Mammary epithelial cell (primary cell): ENCODE results near the gene FAAP100.

Experiments
- CTCF ChIP-seq, 2 donors: IDR thresholded peaks in 1 of 2; conservative IDR thresholded peaks in 1 of 2; 2 replicates each; pipeline ENCODE4 v1.5.1; 2011 to 2012; ENCODE audit warnings: inconsistent platforms in 2 of 2, low read length in 2 of 2, mild to moderate bottlenecking in 2 of 2, control low read depth in 1 of 2, low read depth in 1 of 2; ENCODE audit not compliant: insufficient read depth in 1 of 2; ENCODE audit errors: extremely low read depth in 1 of 2
- EZH2 ChIP-seq: IDR thresholded peaks from 2 replicates; pipeline ENCODE4 v1.6.1; 2012; ENCODE audit warnings: low read length, inconsistent platforms, borderline replicate concordance

- TF ChIP-seq CTCF (conservative IDR thresholded peaks at IDR 0.05 in 1 of 2, IDR thresholded peaks at IDR 0.05 in 1 of 2; ENCODE audit: extremely low read depth in 1 of 2, insufficient read depth in 1 of 2, low read depth in 1 of 2, low read length in 2 of 2) (no peak), EZH2 (no peak)
Measured at GRCh38 chr17:81533339-81534141, 18.6 kb downstream of the FAAP100 start.
